Epithelial cell of proximal tubule (primary cell): ENCODE measurements around the gene SLC24A3. TPM values are rescaled to one million over a fixed set of nuclear protein-coding genes. Genes with fewer than 3 reads are reported as not detected.
"Not testable (repeated sequence)": the region's sequence is repeated elsewhere in the genome, so short reads cannot be mapped to it uniquely, and the experiment has no call there.

Experiments
- DNase-seq: peaks from one replicate; pipeline ENCODE4 v3.0.0-alpha.2; 2011; ENCODE audit warnings: low read depth
- H3K4me3 ChIP-seq: 2 replicates; pipeline ENCODE4 v1.5.1; 2011; ENCODE audit warnings: low read depth, mild to moderate bottlenecking, low read length
- total RNA-seq: library from RNA; depleted of rRNA; stranded (reverse); fragments of >200 nt; gene quantifications from 2 replicates; pipeline ENCODE4 v1.2.3, GENCODE V29; 2015
- TF ChIP-seq, protein P1 (sequence below): conservative IDR thresholded peaks from 2 replicates; pipeline ENCODE4 v1.5.1; 2012; ENCODE audit warnings: low read depth, mild to moderate bottlenecking, low read length

SLC24A3 gene
- total RNA-seq, 1 donor from 2014 or later = not detected

DNA sequence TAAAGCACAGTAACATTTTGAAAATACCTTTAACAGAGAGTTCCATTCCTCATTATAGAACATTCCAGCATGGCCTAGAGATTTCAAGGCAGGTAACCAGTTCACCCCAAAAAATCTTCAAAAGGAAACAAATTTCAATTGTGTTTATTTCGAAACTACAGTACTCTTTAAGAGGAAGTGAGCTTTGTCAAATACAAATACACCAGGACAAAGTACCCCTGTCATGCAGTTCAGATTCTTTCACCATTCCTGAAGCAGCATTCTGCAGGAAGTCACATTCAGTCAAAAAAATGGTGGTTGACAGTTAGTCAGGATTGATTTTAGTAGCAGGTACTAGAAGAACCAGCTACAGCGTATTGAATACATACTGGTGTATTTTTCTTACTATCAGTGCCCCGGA lies 456.0 kb downstream of the SLC24A3 start:
- DNase-seq = no peak
- no peak overlapping the region for H3K4me3 ChIP-seq
- TF ChIP-seq, protein P1, sequence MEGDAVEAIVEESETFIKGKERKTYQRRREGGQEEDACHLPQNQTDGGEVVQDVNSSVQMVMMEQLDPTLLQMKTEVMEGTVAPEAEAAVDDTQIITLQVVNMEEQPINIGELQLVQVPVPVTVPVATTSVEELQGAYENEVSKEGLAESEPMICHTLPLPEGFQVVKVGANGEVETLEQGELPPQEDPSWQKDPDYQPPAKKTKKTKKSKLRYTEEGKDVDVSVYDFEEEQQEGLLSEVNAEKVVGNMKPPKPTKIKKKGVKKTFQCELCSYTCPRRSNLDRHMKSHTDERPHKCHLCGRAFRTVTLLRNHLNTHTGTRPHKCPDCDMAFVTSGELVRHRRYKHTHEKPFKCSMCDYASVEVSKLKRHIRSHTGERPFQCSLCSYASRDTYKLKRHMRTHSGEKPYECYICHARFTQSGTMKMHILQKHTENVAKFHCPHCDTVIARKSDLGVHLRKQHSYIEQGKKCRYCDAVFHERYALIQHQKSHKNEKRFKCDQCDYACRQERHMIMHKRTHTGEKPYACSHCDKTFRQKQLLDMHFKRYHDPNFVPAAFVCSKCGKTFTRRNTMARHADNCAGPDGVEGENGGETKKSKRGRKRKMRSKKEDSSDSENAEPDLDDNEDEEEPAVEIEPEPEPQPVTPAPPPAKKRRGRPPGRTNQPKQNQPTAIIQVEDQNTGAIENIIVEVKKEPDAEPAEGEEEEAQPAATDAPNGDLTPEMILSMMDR = no peak

DNA sequence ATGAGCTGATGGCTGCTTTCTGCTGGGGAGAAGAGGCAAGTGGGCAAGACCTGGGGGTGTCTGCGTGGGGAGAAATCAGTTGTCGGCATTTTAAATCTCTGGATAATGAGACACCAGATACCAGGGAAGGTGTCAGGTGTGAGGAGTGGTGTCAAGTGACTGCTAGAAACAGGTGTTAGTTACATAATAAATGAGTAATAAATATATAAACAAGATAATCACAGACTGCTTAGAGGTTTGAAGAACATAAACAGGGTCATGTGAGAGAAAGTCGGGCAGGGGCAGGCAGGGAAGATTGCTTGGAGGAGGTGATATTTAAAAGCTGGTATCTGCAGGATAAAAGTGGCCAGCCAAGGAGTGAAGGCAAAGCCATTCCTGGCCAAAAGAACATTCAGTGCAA lies 458.4 kb downstream of the SLC24A3 start:
- no peak for DNase-seq
- H3K4me3 ChIP-seq = no peak overlapping the region
- TF ChIP-seq, protein P1 = no peak

DNA sequence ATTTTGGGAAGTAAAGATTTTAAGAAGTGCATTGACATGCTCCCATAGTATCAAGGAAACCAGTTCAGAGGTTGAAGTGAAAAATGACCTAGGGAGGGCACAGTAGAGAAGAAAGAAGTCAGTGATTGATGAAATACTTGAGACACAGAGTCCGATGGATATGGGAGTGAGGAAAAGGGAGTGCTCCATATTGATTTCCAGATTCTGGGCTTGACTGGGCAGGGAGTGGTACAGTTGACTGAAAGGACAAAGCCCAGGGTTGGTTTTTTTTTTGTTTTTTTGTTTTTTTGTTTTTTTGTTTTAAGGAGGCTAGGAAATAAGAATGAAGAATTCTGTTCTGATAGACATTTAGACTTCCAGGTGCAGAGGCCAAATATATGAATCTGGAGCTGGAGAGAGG lies 458.9 kb downstream of the SLC24A3 start:
- TF ChIP-seq, protein P1 = no peak
- no peak for DNase-seq
- no peak overlapping the region for H3K4me3 ChIP-seq

DNA sequence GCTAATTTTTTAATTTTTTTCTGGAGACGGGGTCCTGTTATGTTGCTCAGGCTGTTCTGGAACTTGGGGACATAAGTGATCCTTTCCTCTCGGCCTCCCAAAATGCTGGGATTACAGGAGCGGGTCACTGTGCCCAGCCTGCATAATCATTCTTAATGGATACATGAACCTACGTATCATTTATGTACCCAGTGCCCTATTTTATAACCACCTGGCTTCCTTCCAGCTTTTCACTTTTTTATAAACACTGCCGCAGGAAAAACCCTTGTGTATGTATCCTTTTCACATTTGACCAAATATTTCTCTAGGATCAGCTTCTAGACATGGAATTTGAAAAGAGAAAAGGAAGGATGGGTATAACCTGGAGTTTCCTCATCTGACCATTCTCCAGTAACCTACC lies 460.1 kb downstream of the SLC24A3 start:
- DNase-seq = no peak
- TF ChIP-seq, protein P1 = no peak
- H3K4me3 ChIP-seq = no peak overlapping the region

DNA sequence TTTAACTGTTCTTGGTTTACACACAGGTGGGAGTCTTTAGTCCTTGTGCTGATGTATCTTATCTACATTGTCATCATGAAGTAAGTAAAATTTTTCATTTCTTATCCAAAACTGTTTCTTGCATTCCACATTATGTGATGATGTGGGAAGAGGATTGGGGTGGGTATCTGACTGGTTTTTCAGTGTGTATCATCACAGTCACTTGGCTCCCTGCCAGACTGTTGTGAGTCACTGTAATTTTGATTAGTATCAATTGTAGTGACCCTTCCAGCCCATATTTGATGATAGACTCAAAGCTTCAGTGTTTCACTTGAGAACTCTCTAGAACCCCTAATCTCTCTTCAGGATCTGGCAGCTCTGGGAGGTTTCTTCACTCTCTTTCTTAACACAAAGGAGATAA lies 461.1 kb downstream of the SLC24A3 start:
- H3K4me3 ChIP-seq = no peak overlapping the region
- TF ChIP-seq, protein P1 = no peak
- no peak for DNase-seq

DNA sequence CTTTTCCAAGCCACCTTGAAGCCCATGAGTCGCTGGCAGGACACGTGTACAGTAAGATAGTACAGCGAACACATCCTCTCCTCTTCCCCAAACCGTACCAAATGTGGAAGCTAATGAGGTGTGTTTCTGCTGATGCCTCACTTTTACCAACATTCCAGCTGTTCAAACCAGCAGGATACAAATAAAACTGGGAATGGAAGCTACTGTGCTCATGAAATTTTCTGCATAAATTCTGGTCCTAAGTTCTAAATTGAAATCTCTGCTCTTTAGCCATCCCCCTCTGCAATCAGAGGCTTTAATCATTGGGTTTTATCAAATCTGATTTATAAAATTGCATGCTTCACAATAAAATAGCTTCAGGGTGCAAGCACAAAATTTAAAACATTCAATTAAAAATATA lies 463.8 kb downstream of the SLC24A3 start:
- TF ChIP-seq, protein P1 = no peak
- no peak for DNase-seq
- no peak overlapping the region for H3K4me3 ChIP-seq

DNA sequence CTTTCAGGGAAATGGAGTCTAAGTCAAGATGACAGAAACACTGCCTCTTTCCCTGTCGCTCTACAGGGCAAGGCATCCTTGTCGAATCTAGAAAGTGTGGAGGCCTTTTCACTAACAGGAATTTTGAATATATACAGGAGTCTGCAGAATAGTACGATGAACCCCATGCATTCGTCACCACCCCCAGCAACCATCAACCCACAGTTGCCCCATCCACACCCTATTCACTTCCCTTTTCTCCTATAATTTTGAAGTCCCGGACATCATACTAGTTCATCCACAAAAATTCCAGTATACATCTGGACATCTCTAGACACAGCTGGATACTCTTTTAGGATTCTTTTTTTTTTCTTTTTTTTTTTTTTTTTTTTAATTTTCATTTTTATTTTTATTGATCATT lies 464.9 kb downstream of the SLC24A3 start:
- TF ChIP-seq, protein P1 = no peak
- no peak overlapping the region for H3K4me3 ChIP-seq
- no peak for DNase-seq

DNA sequence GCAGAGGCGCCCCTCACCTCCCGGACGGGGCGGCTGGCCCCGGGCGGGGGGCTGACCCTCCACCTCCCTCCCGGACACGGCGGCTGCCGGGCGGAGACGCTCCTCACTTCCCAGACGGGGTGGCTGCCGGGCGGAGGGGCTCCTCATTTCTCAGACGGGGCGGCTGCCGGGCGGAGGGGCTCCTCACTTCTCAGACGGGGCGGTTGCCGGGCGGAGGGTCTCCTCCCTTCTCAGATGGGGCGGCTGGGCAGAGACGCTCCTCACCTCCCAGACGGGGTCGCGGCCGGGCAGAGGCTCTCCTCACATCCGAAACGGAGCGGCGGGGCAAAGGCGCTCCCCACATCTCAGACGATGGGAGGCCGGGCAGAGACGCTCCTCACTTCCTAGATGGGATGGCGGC lies 466.1 kb downstream of the SLC24A3 start:
- not testable (repeated sequence) for H3K4me3 ChIP-seq

More for the DNA sequence above, 466.1 kb downstream of the SLC24A3 start:
- not testable (repeated sequence) for DNase-seq
